ENCODE measurements around the gene HLA-DRB5. TPM values are rescaled to one million over a fixed set of nuclear protein-coding genes. Genes with fewer than 3 reads are reported as not detected.

The HLA-DRB5 gene
- total and polyA plus RNA-seq, 2 experiments from 2014 or later: not detected

- Histone ChIP-seq H3K36me3 (ENCODE audit: insufficient read depth) (no peaks in the 10 kb centered on the region), H3K27ac (ENCODE audit: low read depth) (no peak overlapping the region), H3K79me2 (replicated peaks; ENCODE audit: insufficient read depth) (no peaks in the 10 kb centered on the region), H4K20me1 (replicated peaks; ENCODE audit: insufficient read depth) (no peaks in the 10 kb centered on the region), H3K4me1 (ENCODE audit: insufficient read depth) (no peaks in the 10 kb centered on the region), H3K9me2 (ENCODE audit: insufficient read depth) (no peaks in the 10 kb centered on the region), H2AFZ (no peak overlapping the region), H3K4me2 (no peak overlapping the region), H3F3A (replicated peaks; ENCODE audit: low read depth) (no peaks in the 10 kb centered on the region), H3K27me3 (ENCODE audit: insufficient read depth) (no peaks in the 10 kb centered on the region), H3K4me3 (no peak overlapping the region)
- no peak for ATAC-seq
- H3K9me3 Mint-ChIP-seq: no peaks in the 10 kb centered on the region
- DNase-seq (ENCODE audit: low spot score): no peak
- H3K36me3 Mint-ChIP-seq (ENCODE audit: low read depth): no peaks in the 10 kb centered on the region
- peaks cover 2% of the 10 kb centered on the region for H3K27me3 Mint-ChIP-seq (ENCODE audit: insufficient read depth, low read depth, poor library complexity)
- TF ChIP-seq REST (IDR thresholded peaks at IDR 0.05; ENCODE audit: unreplicated experiment) (no peak), ZNF331 (CRISPR knock-in tag; IDR thresholded peaks at IDR 0.05; ENCODE audit: low read depth) (no peak), STAT1 (IDR thresholded peaks at IDR 0.05; ENCODE audit: unreplicated experiment) (no peak), EZH2 (IDR thresholded peaks at IDR 0.05; ENCODE audit: low read depth, unreplicated experiment) (no peak), CREB1 (CRISPR knock-in tag; IDR thresholded peaks at IDR 0.05; ENCODE audit: low read depth) (no peak), EZH2phosphoT487 (IDR thresholded peaks at IDR 0.05; ENCODE audit: unreplicated experiment) (no peak)
- H3K27ac Mint-ChIP-seq: no peak overlapping the region
- H3K4me3 Mint-ChIP-seq: no peak overlapping the region
- H3K4me1 Mint-ChIP-seq: peaks cover 12% of the 10 kb centered on the region
Measured at GRCh38 chr6:32551410-32551809, 21.3 kb upstream of the HLA-DRB5 start.

GRCh38 chr6:32539839-32540238 lies 9.8 kb upstream of the HLA-DRB5 start:
- H3K27ac Mint-ChIP-seq: no peak overlapping the region
- no peaks in the 10 kb centered on the region for H3F3A ChIP-seq (replicated peaks; ENCODE audit: low read depth)
- no peak for TF ChIP-seq ETS1 (IDR thresholded peaks at IDR 0.05)
- no peak for TF ChIP-seq ZNF331 (CRISPR knock-in tag; IDR thresholded peaks at IDR 0.05; ENCODE audit: low read depth)
- TF ChIP-seq REST (IDR thresholded peaks at IDR 0.05; ENCODE audit: unreplicated experiment): no peak
- TF ChIP-seq EZH2 (IDR thresholded peaks at IDR 0.05; ENCODE audit: low read depth, unreplicated experiment): no peak
- no peak for TF ChIP-seq NANOG (IDR thresholded peaks at IDR 0.05; ENCODE audit: borderline replicate concordance)
- TF ChIP-seq JUNB (IDR thresholded peaks at IDR 0.05; ENCODE audit: unreplicated experiment): no peak

More at GRCh38 chr6:32539839-32540238, 9.8 kb upstream of the HLA-DRB5 start:
- Mint-ChIP-seq H3K9me3 (no peaks in the 10 kb centered on the region; the same call in 2 of the 3 replicates), H3K4me1 (no peaks in the 10 kb centered on the region), H3K36me3 (ENCODE audit: low read depth) (no peaks in the 10 kb centered on the region), H3K27me3 (ENCODE audit: insufficient read depth, low read depth, poor library complexity) (peaks cover 2% of the 10 kb centered on the region), H3K4me3 (no peak overlapping the region)
- Histone ChIP-seq H3K4me3 (no peak overlapping the region), H3K9me2 (ENCODE audit: insufficient read depth) (no peaks in the 10 kb centered on the region), H3K4me1 (ENCODE audit: insufficient read depth) (no peaks in the 10 kb centered on the region), H3K27me3 (ENCODE audit: insufficient read depth) (no peaks in the 10 kb centered on the region), H3K27ac (ENCODE audit: low read depth) (no peak overlapping the region), H3K4me2 (no peak overlapping the region), H3K36me3 (ENCODE audit: insufficient read depth) (no peaks in the 10 kb centered on the region), H2AFZ (no peak overlapping the region), H3K79me2 (replicated peaks; ENCODE audit: insufficient read depth) (no peaks in the 10 kb centered on the region), H4K20me1 (replicated peaks; ENCODE audit: insufficient read depth) (no peaks in the 10 kb centered on the region)
- DNase-seq (ENCODE audit: low spot score): no peak
- no peak for ATAC-seq

All from GM23338 (cell line).